Prostate gland (tissue), 2 donors: ENCODE results near the gene HECW1.

Experiments used
- CTCF ChIP-seq, 4 experiments: fragments of 200-600 bp in 2 of 4; fragments of 450-650 bp in 2 of 4; sonication (generic) in 2 of 4; IDR thresholded peaks; 1 replicate in 3 of 4; 2 replicates in 1 of 4; pipeline ENCODE4 v1.5.1; 2016 to 2019; ENCODE audit warnings: antibody characterized with exemption in 4 of 4, mild to moderate bottlenecking in 2 of 4, moderate library complexity in 2 of 4
- POLR2AphosphoS5 ChIP-seq: sonication (generic); formaldehyde crosslinking; IDR thresholded peaks from one replicate; pipeline ENCODE4 v1.6.1; 2017; ENCODE audit warnings: antibody characterized with exemption

GRCh38 chr7:43175570-43176200, 63.2 kb downstream of the HECW1 start:
- TF ChIP-seq CTCF (IDR thresholded peaks at IDR 0.05) = no peak
- TF ChIP-seq POLR2AphosphoS5 = no peak
